ENCODE measurements around the gene SEMA3E.
"Not testable (repeated sequence)": the region's sequence is repeated elsewhere in the genome, so short reads cannot be mapped to it uniquely, and the experiment has no call there.

The SEMA3E gene

DNA sequence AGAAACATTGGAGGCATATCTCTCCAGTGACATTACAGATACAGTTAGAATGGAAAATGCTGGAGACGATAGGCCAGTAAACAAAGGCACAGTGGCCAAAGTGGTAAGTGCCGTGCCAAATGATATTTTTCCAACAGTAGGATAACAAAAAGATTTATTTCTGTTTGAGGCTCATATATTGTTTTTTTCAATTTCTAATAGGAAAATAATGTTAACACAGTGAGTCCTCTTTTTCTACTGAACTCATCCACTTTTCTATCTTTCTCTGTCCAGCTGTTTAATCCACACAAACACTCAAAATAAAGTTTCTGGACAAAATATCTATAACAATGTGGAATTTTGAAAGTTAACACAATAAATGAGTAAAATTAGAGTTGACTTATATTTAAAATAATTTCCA, 201.3 kb downstream of the SEMA3E start:
- no peak for DNase-seq

DNA sequence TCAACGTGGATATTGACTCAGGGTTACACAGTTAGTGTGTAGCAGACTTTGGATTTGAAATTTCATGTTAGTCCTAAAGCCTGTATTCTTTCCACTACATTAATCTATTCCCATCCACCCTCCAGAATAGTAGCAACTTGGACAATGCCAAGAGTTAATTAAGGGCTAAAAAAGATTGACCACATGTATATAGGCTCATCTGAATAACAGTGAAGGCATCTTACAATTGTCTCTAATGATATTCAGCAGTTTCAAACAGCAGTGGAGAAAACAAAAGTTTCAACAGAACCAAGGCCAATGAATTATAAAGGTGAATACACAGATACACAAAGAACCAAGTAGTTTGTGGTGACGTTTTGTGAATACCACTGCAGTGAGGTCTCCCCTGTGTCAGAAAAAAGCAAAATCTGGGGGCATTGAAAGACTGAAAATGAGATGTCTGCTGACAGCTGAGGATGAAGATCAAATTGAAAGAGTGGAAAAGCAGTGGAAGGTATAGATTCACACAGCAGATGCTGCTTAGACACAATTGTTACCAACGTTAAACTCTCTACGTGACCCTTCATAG, 202.8 kb downstream of the SEMA3E start:
- no peak for DNase-seq

GRCh38 chr7:83442911-83443310, 206.0 kb downstream of the SEMA3E start:
- no peak for DNase-seq

DNA sequence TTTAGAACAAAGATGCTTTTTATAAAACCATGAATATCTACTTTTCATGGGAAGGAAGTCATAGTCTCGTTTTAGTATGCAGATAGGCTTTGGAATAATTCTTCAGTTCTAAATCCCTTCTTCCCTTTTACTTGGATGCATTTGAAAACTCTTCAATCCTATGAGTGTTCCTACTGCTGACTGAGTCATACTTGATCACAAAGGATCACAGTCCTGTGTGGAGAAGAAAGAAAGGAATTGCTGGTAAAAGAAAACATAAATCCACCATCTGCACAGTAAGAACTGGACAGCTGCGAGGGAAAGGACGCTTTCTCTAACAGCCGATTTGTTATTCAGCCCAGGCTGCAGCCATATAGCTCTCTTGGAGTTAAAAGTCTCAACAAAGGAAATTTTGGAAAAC, 209.9 kb downstream of the SEMA3E start:
- DNase-seq = no peak

DNA sequence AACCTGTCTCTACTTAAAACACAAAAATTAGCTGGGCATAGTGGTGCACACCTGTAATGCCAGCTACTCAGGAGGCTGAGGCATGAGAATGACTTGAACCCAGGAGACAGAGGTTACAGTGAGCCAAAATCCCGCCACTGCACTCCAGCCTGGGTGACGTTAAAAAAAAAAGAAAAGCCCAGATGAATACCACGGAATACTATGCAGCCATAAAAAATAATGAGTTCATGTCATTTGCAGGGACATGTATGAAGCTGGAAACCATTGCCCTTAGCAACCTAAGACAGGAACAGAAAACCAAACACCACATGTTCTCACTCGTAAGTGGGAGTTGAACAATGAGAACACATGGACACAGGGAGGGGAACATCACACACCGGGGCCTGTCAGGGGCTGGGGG, 218.7 kb downstream of the SEMA3E start:
- DNase-seq = not testable (repeated sequence)

- no peak for DNase-seq
Measured at GRCh38 chr7:83429493-83429892, 219.4 kb downstream of the SEMA3E start.

DNA sequence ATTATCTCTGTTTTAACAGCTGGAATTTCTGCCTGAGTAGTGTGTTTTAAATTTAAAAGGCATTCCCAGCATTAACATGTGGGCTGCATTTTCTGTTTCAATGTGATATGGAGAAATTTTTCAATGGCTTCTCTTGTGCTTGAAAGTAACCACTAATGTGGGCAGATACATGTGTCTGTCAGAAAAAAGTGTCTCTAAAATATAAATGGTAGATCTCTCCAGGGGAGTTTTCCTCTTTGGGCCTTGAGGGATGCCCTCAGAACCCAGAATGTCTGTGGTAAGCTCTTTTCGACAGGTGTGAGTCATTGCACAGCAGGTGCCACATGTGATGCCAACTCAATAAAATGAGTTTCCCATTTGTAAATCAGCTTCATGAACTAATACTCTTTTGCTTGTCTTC, 221.1 kb downstream of the SEMA3E start:
- no peak for DNase-seq

- DNase-seq = no peak
Measured at GRCh38 chr7:83426325-83426724, 222.6 kb downstream of the SEMA3E start.

DNA sequence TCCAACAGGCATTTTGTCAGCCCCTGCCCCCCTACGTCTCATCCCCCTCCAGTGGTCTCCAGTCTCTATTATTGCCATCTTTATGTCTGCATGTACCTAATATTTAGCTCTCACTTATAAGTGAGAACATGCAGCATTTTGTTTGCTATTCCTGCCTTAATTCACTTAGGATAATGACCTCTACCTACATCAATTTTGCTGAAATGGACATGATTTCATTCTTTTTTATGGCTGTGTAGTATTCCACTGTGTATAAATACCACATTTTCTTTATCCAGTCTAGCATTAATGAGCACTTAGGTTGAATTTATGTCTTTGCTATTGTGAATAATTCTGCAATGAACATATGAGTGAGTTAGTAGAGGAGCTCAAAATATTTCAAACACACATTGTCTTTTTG, 229.9 kb downstream of the SEMA3E start:
- no peak for DNase-seq

GRCh38 chr7:83415840-83416239, 233.1 kb downstream of the SEMA3E start:
- DNase-seq = no peak

DNA sequence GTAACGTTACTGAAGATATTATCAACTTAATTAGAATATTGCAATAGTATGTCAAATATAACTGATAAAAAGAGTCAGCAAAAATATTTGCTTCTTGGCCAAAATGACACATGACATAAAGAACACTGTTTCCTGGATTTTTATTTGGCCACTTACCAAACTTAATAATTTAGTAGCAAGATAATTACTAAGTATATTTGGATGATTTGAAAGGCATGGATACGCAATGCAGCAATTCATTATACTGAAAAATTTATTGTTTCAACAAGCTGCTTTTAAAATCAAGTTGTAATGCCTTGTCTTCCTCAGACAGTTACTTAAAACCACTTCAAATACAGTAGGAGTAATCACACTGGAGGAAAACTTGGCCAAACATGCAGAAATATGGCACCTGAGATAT, 234.0 kb downstream of the SEMA3E start:
- no peak for DNase-seq

GRCh38 chr7:83413831-83414230, 235.1 kb downstream of the SEMA3E start:
- DNase-seq = no peak

DNA sequence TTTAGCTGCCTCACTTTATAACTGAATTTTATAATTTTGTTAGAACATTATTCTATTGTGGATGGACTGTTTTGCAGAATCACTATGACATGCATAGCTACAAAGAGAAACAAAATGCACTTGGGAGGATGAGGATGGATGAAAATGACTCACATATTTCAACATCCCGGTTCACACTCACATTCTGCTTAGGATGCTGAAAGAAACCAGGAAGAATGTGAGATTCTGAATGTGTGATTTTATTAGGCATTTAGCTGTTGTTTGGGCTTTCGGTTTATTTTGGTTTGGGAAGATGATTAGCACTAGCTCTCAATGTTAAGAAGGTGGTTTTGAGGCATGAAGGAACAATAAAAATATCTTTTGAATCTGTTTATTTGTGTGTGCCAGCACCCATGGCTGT, 235.5 kb downstream of the SEMA3E start:
- DNase-seq = no peak

- DNase-seq = no peak
Measured at GRCh38 chr7:83410989-83411591, 237.8 kb downstream of the SEMA3E start.

GRCh38 chr7:83394776-83395175, 254.2 kb downstream of the SEMA3E start:
- DNase-seq = no peak

- no peak for DNase-seq
Measured at GRCh38 chr7:83388436-83388835, 260.5 kb downstream of the SEMA3E start.

- DNase-seq = no peak
Measured at GRCh38 chr7:83366629-83367028, 282.3 kb downstream of the SEMA3E start.

GRCh38 chr7:83365746-83366145, 283.2 kb downstream of the SEMA3E start:
- DNase-seq = no peak

DNA sequence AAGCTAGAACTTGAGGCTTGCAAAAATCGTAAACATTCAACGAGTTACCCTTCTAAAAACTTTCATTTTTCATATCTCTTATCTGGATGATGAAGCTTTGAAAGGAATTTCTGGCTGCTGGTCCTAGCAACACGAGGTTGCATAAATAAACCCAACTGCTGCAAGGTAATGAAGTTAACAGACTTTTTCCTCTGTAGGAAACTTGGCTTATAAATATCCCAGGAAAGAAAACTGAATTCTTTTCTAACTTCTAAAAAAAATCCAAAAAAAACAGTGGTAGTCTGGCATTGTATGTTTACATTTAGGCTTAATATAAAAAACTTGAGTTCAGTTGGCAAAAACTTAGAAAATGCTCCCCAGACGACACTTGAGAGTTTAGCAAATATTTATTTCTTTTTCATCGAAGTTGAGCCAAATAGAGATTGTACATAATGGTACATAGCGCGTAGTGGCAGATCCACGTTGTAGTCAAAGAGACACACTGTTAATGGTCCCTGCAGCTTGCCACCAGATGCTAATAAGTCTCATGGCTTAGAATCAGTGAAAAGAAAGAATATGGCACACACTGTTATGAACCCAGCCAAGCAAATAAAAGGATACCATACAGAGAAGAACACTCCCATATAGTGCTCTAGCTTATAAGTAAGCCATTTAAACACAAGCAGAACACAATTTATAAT, 285.9 kb downstream of the SEMA3E start:
- peak; percentile 52 for DNase-seq

- no peak for DNase-seq
Measured at GRCh38 chr7:83359108-83359507, 289.8 kb downstream of the SEMA3E start.

DNA sequence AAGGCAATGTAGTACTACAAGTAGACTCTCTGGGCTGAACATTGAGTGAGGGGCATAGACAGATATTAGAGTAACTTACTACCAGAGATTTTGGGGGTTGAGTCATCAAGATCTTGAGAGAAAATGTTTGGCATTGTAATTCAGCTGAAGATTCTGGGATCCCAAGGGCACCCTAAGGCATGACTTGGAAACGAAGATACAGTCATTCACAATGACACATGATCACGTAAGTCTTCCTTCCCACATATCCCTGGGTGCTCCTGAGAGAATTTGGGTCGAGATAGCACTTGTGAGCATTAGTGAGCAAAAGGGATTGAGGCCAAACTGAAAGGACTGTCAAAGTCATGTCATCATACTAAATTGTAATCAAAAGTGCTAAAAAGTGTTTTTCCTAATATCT, 293.8 kb downstream of the SEMA3E start:
- DNase-seq = no peak

DNA sequence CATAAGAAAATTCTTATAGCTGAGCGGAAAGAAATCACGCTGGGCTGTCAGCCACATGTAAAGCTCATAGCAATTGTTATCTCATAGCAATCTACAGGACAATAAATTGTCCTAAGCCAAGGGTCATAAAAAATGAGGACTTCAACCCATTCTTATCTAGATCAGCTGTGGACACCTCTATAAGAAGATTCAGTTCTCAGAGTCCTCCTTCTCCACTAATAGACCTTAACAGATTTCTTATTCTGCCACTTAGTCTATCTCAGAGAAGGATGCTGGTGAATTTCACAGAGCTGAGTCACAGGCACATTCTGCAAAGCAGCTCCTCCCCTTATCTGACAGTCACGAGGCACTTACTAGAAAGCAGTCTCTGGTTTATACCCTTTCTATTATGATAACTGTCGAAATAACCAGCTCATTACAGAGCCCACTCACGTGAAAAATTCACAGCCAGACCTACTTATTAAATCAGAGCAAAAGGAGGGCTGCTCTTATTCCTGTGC, 300.9 kb downstream of the SEMA3E start:
- no peak for DNase-seq

DNA sequence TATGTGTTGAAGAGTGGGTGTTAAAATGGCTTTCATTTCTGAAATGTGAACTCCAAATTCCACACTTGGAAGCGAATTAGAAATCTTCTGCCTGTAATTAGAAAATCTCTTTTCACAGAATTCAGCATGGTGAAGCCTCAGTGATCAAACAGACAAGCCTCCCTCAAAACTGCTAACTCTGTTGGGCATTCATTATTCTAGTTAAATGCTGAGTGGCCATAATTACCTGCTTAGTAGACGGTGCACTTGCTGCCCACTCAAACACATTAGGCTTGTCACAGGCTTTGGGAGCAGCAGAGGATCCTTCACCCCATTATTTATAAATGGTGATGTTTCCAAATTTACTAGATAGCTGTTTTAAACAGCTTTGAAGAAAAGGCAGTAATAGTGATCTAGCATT, 309.0 kb downstream of the SEMA3E start:
- DNase-seq = no peak

DNA sequence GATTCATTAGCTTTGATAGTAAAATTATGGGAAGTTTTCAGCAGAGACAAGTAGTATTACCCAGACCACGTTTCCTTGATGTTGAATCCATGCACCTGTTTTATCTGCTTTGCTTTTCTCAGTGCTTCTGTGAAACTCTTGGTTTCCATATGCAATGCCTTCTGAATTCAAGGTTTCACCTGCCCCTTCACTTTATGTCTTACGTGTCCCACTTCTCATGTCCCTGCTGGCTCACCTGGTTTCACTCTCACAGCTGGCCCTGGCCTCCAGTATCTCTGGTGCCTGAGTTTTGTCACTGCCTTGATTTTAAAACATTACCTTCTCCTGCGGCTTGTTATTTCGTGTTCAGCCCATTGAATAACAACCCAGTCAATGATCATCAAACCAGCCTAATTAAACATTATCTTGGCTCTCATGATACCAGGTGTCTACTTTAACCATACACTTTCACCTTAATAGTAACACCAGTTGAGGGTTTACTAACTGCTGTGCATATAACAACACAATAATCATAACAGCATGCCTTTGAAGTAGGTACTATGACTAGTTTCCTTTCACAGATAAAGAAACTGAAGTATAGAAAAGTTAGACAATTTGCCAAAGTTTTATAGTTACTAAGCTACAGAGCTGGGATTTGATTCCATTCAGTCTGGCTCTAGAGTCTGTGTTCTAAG, 310.5 kb downstream of the SEMA3E start:
- no peak for DNase-seq

All from right hindlimb (tissue), 1 donor.